Panc1 (cell line): Measurements from ENCODE around the gene AGBL4. TPM values are rescaled to one million over a fixed set of nuclear protein-coding genes. Genes with fewer than 3 reads are reported as not detected.

Source experiments
- ATAC-seq: fragments of 200-7000 bp; cut with Tn5 transposase; 2 replicates; pipeline ENCODE4 v1.9.1; 2020; ENCODE audit warnings: mild to moderate bottlenecking, moderate library complexity
- BruUV-seq: library from RNA; stranded (reverse); fragments of 400-500 nt; replicated peaks from 2 replicates; lab custom pipeline; 2021; lab: Mats Ljungman, UMichigan
- CTCF ChIA-PET: fragments of 300-600 bp; sonication (Branson Sonifier 250); formaldehyde crosslinking; loops from one replicate; lab custom pipeline; 2022; ENCODE audit warnings: antibody characterized with exemption; lab: Charles Lee
- POLR2A ChIA-PET: fragments of 300-600 bp; sonication (Branson Sonifier 250); formaldehyde crosslinking; loops from one replicate; lab custom pipeline; 2022; ENCODE audit warnings: antibody characterized with exemption; lab: Charles Lee
- DNase-seq: peaks from one replicate; pipeline ENCODE4 v3.0.0-alpha.2; 2010; ENCODE audit warnings: low read depth, low spot score
- H3K27ac ChIP-seq: 2 replicates; pipeline ENCODE4 v1.5.1; 2011; ENCODE audit warnings: mild to moderate bottlenecking, low read length, inconsistent platforms
- H3K27me3 ChIP-seq: fragments of 200-500 bp; sonication (Bioruptor generic); 2 replicates; pipeline ENCODE4 v1.6.0; 2014; ENCODE audit warnings: low read length, inconsistent platforms; ENCODE audit not compliant: control insufficient read depth, insufficient read depth
- H3K36me3 ChIP-seq: fragments of 200-500 bp; sonication (Bioruptor generic); 2 replicates; pipeline ENCODE4 v1.5.1; 2014; ENCODE audit warnings: inconsistent platforms, mild to moderate bottlenecking, low read length, moderate library complexity; ENCODE audit not compliant: control insufficient read depth, insufficient read depth
- H3K4me1 ChIP-seq: 2 replicates; pipeline ENCODE4 v1.5.1; 2011; ENCODE audit warnings: inconsistent platforms, mild to moderate bottlenecking, low read length, moderate library complexity; ENCODE audit not compliant: control insufficient read depth, insufficient read depth
- H3K4me3 ChIP-seq, 2 experiments: 2 replicates each; pipeline ENCODE4 v1.5.1; 2011 to 2012; ENCODE audit warnings: low read depth in 2 of 2, low read length in 2 of 2, mild to moderate bottlenecking in 2 of 2, inconsistent platforms in 1 of 2, moderate library complexity in 1 of 2
- H3K9me3 ChIP-seq: fragments of 200-500 bp; sonication (Bioruptor generic); 2 replicates; pipeline ENCODE4 v1.5.1; 2014; ENCODE audit warnings: low read depth, mild to moderate bottlenecking, inconsistent platforms, low read length, moderate library complexity; ENCODE audit not compliant: control insufficient read depth, insufficient read depth
- POLR2AphosphoS5 ChIP-seq: IDR thresholded peaks from 2 replicates; pipeline ENCODE4 v1.6.1; 2012; ENCODE audit warnings: mild to moderate bottlenecking, low read depth, low read length, moderate library complexity
- SIN3A ChIP-seq: IDR thresholded peaks from 2 replicates; pipeline ENCODE4 v1.6.1; 2012; ENCODE audit warnings: low read depth, mild to moderate bottlenecking, low read length, moderate library complexity, borderline replicate concordance; ENCODE audit not compliant: insufficient read depth
- TCF7L2 ChIP-seq: IDR thresholded peaks from 2 replicates; pipeline ENCODE4 v1.6.1; 2011; ENCODE audit warnings: mild to moderate bottlenecking, low read depth, low read length, inconsistent platforms
- in situ Hi-C: cut with HindIII; loops from 2 replicates; pipeline ENCODE4 v1.10.0; 2016; ENCODE audit warnings: low sequenced_read_pairs, low pct_unique_long_range_greater_than_20kb
- intact Hi-C: fragments of 100-400 bp; cut with micrococcal nuclease; formaldehyde crosslinking; loops from one replicate; pipeline ENCODE4 v1.10.0; 2022; ENCODE audit not compliant: unreplicated experiment
- total RNA-seq: library from RNA; stranded (reverse); gene quantifications from one replicate; pipeline ENCODE4 v1.2.1, GENCODE V29; 2021; ENCODE audit not compliant: unreplicated experiment
- TF ChIP-seq, protein P1 (sequence below), 2 experiments: IDR thresholded peaks; 2 replicates each; pipeline ENCODE4 v1.6.1; 2011 to 2012; ENCODE audit warnings: low read depth in 2 of 2, control low read depth in 1 of 2, low read length in 1 of 2, mild to moderate bottlenecking in 1 of 2, moderate library complexity in 1 of 2; ENCODE audit not compliant: insufficient read depth in 1 of 2
- TF ChIP-seq, protein P2 (sequence below): fragments of 450-650 bp; IDR thresholded peaks from 2 replicates; pipeline ENCODE4 v1.5.1; 2017; ENCODE audit warnings: mild to moderate bottlenecking

The AGBL4 gene
- total RNA-seq, 1 experiment from 2014 or later = not detected

DNA sequence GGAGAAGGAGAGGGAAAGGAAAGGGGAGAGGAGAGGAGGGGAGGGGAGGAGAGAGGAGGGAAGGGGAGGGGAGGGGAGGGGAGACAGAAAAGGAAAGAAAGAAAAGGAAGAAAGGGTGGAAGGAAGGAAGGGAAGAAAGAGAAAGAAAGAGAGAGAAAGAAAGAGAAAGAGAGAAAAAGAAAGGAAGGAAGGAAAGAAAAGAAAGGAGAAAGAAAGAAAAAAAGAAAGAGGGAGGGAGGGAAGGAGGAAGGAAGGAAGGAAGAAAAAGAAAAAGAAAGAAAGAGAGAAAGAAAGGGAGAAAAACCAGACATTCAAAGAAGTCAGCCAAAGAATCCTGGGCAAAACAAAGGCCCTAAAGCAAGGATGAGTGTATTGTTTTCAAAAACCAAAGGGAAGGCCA, 1426.1 kb downstream of the AGBL4 start:
- no peak for ATAC-seq
- H3K36me3 ChIP-seq = no peaks in the 10 kb centered on the region
- H3K27ac ChIP-seq = no peak overlapping the region
- no peaks in the 10 kb centered on the region for H3K27me3 ChIP-seq
- no peak for TF ChIP-seq POLR2AphosphoS5
- no peak for TF ChIP-seq TCF7L2
- DNase-seq = no peak
- H3K4me3 ChIP-seq = no peak overlapping the region
- ChIA-PET CTCF (no interaction called here), POLR2A (no interaction called here)
- intact Hi-C loops = no loop called here
- H3K4me1 ChIP-seq = no peaks in the 10 kb centered on the region
- no TSS peak for BruUV-seq
- in situ Hi-C loops = no loop called here
- no peaks in the 10 kb centered on the region for H3K9me3 ChIP-seq

DNA sequence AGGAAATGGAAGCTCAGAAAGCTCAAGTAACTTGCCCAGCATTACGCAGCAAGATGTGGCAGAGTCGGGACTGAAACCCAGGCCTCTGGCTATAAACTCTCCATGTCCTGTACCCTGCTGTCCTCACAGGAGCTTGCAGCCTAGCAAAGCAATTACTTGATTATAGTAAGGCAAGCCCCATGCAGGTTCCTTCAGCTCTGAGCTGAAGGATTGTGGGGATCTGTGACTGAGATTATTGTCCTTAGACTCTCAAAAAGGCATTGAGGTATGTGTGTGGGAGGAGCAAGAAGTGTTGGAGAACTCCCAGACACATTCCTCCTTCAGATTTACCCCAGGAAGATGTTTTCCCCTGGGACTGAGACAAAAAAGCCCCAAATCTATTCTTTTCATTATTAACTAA, 1427.7 kb downstream of the AGBL4 start:
- Histone ChIP-seq H3K4me1 (no peaks in the 10 kb centered on the region), H3K27ac (no peak overlapping the region), H3K36me3 (no peaks in the 10 kb centered on the region), H3K27me3 (no peaks in the 10 kb centered on the region), H3K9me3 (no peaks in the 10 kb centered on the region), H3K4me3 (no peak overlapping the region)
- DNase-seq (no peak), ATAC-seq (no peak)
- ChIA-PET POLR2A (no interaction called here), CTCF (no interaction called here)
- intact Hi-C loops (no loop called here), in situ Hi-C loops (no loop called here)
- TF ChIP-seq, protein P1, sequence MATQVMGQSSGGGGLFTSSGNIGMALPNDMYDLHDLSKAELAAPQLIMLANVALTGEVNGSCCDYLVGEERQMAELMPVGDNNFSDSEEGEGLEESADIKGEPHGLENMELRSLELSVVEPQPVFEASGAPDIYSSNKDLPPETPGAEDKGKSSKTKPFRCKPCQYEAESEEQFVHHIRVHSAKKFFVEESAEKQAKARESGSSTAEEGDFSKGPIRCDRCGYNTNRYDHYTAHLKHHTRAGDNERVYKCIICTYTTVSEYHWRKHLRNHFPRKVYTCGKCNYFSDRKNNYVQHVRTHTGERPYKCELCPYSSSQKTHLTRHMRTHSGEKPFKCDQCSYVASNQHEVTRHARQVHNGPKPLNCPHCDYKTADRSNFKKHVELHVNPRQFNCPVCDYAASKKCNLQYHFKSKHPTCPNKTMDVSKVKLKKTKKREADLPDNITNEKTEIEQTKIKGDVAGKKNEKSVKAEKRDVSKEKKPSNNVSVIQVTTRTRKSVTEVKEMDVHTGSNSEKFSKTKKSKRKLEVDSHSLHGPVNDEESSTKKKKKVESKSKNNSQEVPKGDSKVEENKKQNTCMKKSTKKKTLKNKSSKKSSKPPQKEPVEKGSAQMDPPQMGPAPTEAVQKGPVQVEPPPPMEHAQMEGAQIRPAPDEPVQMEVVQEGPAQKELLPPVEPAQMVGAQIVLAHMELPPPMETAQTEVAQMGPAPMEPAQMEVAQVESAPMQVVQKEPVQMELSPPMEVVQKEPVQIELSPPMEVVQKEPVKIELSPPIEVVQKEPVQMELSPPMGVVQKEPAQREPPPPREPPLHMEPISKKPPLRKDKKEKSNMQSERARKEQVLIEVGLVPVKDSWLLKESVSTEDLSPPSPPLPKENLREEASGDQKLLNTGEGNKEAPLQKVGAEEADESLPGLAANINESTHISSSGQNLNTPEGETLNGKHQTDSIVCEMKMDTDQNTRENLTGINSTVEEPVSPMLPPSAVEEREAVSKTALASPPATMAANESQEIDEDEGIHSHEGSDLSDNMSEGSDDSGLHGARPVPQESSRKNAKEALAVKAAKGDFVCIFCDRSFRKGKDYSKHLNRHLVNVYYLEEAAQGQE (IDR thresholded peaks at IDR 0.05; ENCODE audit: insufficient read depth in 1 of 2, low read depth in 2 of 2, low read length in 1 of 2) = no peak
- TF ChIP-seq POLR2AphosphoS5 (no peak), TCF7L2 (no peak), SIN3A (no peak)
- TF ChIP-seq, protein P2, sequence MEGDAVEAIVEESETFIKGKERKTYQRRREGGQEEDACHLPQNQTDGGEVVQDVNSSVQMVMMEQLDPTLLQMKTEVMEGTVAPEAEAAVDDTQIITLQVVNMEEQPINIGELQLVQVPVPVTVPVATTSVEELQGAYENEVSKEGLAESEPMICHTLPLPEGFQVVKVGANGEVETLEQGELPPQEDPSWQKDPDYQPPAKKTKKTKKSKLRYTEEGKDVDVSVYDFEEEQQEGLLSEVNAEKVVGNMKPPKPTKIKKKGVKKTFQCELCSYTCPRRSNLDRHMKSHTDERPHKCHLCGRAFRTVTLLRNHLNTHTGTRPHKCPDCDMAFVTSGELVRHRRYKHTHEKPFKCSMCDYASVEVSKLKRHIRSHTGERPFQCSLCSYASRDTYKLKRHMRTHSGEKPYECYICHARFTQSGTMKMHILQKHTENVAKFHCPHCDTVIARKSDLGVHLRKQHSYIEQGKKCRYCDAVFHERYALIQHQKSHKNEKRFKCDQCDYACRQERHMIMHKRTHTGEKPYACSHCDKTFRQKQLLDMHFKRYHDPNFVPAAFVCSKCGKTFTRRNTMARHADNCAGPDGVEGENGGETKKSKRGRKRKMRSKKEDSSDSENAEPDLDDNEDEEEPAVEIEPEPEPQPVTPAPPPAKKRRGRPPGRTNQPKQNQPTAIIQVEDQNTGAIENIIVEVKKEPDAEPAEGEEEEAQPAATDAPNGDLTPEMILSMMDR = no peak
- BruUV-seq = no TSS peak

DNA sequence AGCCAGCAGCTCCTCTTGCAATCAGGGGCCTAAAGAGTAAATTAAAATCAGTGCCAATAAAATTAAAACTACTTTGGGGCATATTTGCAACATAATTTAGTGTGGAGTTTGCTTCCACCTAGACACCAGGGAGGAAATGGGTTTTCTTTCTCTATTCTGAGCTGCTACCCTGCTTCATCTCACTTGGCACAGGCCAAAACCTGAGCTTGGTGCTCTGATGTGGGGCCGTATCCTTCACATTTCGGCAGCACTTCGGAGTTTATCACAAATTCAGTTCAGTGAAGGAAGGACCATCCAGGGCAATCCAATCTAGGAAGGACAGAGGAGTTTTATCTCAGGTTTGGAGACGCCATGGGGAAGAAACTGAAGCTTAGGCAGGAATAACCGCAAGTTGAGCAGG, 1428.1 kb downstream of the AGBL4 start:
- POLR2A ChIA-PET = no interaction called here
- Histone ChIP-seq H3K36me3 (no peaks in the 10 kb centered on the region), H3K27me3 (no peaks in the 10 kb centered on the region), H3K27ac (no peak overlapping the region), H3K4me3 (no peak overlapping the region), H3K4me1 (no peaks in the 10 kb centered on the region), H3K9me3 (no peaks in the 10 kb centered on the region)
- ATAC-seq = no peak
- in situ Hi-C loops (no loop called here), intact Hi-C loops (no loop called here)
- BruUV-seq = no TSS peak
- TF ChIP-seq SIN3A (no peak), POLR2AphosphoS5 (no peak), TCF7L2 (no peak)
- TF ChIP-seq, protein P1 (IDR thresholded peaks at IDR 0.05; ENCODE audit: insufficient read depth in 1 of 2, low read depth in 2 of 2, low read length in 1 of 2) = no peak
- TF ChIP-seq, protein P2 = no peak
- CTCF ChIA-PET = no interaction called here
- no peak for DNase-seq
